ENCODE measurements around the gene PPP1R16B. TPM values are rescaled to one million over a fixed set of nuclear protein-coding genes. Genes with fewer than 3 reads are reported as not detected.

PPP1R16B gene
- total and polyA plus RNA-seq, 10 of the 15 experiments (the other 5 are each of a cell fraction or from before 2014, with no cell fraction given), result 13.4 to 90.2 (median 66.7) TPM

GRCh38 chr20:38859070-38859690 is 53.7 kb downstream of the PPP1R16B start (continued):
- no peak for TF ChIP-seq BRCA1 (IDR thresholded peaks at IDR 0.05; ENCODE audit: low read depth, low read length)
- no peak for TF ChIP-seq RELA (IDR thresholded peaks at IDR 0.05; ENCODE audit: borderline replicate concordance, partially characterized antibody)
- TF ChIP-seq ZNF687 (IDR thresholded peaks at IDR 0.05), result peak; percentile 67
- TF ChIP-seq ATF7 (IDR thresholded peaks at IDR 0.05; ENCODE audit: low read depth), result peak; percentile 47; the same call in 1 of the 2 replicates
- TF ChIP-seq NFIC (IDR thresholded peaks at IDR 0.05; ENCODE audit: low read depth, low read length), result peak; percentile 56; the same call in 1 of the 2 replicates
- peak; percentile 75; the same call in 1 of the 3 replicates for TF ChIP-seq POU2F2 (IDR thresholded peaks at IDR 0.05; ENCODE audit: borderline replicate concordance, low read depth, low read length)
- peak; percentile 77; the same call in 1 of the 2 replicates for TF ChIP-seq SPI1 (IDR thresholded peaks at IDR 0.05; ENCODE audit: borderline replicate concordance, insufficient read depth, low read depth, low read length)
- TF ChIP-seq MTA3 (IDR thresholded peaks at IDR 0.05; ENCODE audit: borderline replicate concordance, low read length), result peak; percentile 31; the same call in 1 of the 2 replicates
- peak; percentile 32; the same call in 1 of the 2 replicates for TF ChIP-seq YY1 (IDR thresholded peaks at IDR 0.05; ENCODE audit: low read depth, low read length)
- peak in 1 of 2 experiments; percentile 37; a peak in 1 of 3 replicates for TF ChIP-seq EGR1 (IDR thresholded peaks at IDR 0.05; ENCODE audit: borderline replicate concordance in 1 of 2, low read depth in 2 of 2, low read length in 2 of 2)
- TF ChIP-seq MTA2 (IDR thresholded peaks at IDR 0.05; ENCODE audit: low read depth), result peak; percentile 46; the same call in 1 of the 2 replicates
- TF ChIP-seq HCFC1 (IDR thresholded peaks at IDR 0.05; ENCODE audit: low read length), result no peak
- peak; percentile 60; the same call in 1 of the 2 replicates for TF ChIP-seq RELB (IDR thresholded peaks at IDR 0.05; ENCODE audit: low read depth)
- no peak for TF ChIP-seq ZZZ3 (IDR thresholded peaks at IDR 0.05; ENCODE audit: control insufficient read depth, insufficient read length, low read depth)
- no peak for TF ChIP-seq ESRRA (IDR thresholded peaks at IDR 0.05; ENCODE audit: low read length)
- TF ChIP-seq SREBF1 (IDR thresholded peaks at IDR 0.05; ENCODE audit: low read length), result no peak
- no peak for TF ChIP-seq LARP7 (IDR thresholded peaks at IDR 0.05)
- TF ChIP-seq CHD4 (IDR thresholded peaks at IDR 0.05), result no peak
- TF ChIP-seq RUNX3 (IDR thresholded peaks at IDR 0.05; ENCODE audit: low read length), result peak; percentile 82
- 0 out of 4 replicates have a peak, but pooled peaks of 1 of the 2 experiments have one; percentile 35 for TF ChIP-seq SRF (IDR thresholded peaks at IDR 0.05; ENCODE audit: low read depth in 2 of 2, low read length in 2 of 2)
- TF ChIP-seq BHLHE40 (IDR thresholded peaks at IDR 0.05; ENCODE audit: borderline replicate concordance in 1 of 2, low read depth in 2 of 2, low read length in 1 of 2), result peak; percentile 88 to 93
- peak; percentile 23; the same call in 1 of the 2 replicates for TF ChIP-seq USF2 (IDR thresholded peaks at IDR 0.05; ENCODE audit: borderline replicate concordance, low read depth, low read length)
- TF ChIP-seq NBN (IDR thresholded peaks at IDR 0.05), result peak; percentile 78; the same call in 1 of the 2 replicates
- no peak for TF ChIP-seq PAX8 (IDR thresholded peaks at IDR 0.05)
- peak; percentile 16 for TF ChIP-seq MEF2B (IDR thresholded peaks at IDR 0.05; ENCODE audit: partially characterized antibody, poor library complexity, severe bottlenecking)

Measured in GM12878 (cell line).